ENCODE results near the gene PTPN1.

DNA sequence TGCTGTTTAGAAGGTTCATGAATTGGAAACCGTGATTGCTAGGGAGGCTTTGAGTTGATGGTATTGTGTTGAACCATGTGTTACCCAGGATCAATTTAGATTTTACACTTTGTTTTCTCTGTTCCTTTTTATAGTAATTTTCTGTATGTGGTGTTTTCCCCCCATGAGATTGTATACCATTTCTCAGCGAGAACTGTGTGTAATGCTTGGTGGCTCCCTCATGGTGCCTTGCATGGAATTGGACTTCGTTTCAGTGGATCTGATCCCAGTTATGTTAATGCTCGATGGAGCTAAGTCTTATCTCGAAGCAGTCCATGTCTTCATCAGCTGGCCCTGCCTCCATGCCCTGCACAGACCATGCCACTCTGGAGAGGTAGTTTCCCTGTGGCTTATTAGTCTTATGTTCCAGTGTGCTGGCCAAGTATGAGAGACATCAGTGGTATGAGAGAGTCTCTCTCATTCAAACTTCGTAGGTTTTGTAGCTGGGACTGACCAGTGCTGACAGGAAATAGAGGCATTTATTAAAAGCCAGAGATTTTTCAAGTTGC, 18.7 kb downstream of the PTPN1 start:
- TF ChIP-seq CTCF (conservative IDR thresholded peaks at IDR 0.05; ENCODE audit: low read length) (no peak), EZH2phosphoT487 (IDR thresholded peaks at IDR 0.05; ENCODE audit: borderline replicate concordance, low read depth, low read length) (no peak)
